Esophagus muscularis mucosa (tissue), 4 donors: ENCODE data around the gene MLC1.

Source experiments
- CTCF ChIP-seq, 3 experiments: fragments of 200-600 bp in 2 of 3; fragments of 450-650 bp in 1 of 3; sonication (generic) in 2 of 3; IDR thresholded peaks; one replicate each; pipeline ENCODE4 v1.5.1; 2017 to 2019; ENCODE audit warnings: antibody characterized with exemption in 3 of 3, mild to moderate bottlenecking in 2 of 3, moderate library complexity in 1 of 3
- EP300 ChIP-seq: sonication (generic); formaldehyde crosslinking; IDR thresholded peaks from one replicate; pipeline ENCODE4 v1.6.1; 2017; ENCODE audit warnings: antibody characterized with exemption
- POLR2A ChIP-seq: fragments of 450-650 bp; IDR thresholded peaks from one replicate; pipeline ENCODE4 v1.6.1; 2017; ENCODE audit warnings: antibody characterized with exemption, moderate library complexity, mild to moderate bottlenecking, low read depth

GRCh38 chr22:50083462-50084079, 1.7 kb downstream of the MLC1 start:
- TF ChIP-seq CTCF (IDR thresholded peaks at IDR 0.05) (no peak), EP300 (no peak), POLR2A (no peak)
